ENCODE results near the gene RALY.

The RALY gene

DNA sequence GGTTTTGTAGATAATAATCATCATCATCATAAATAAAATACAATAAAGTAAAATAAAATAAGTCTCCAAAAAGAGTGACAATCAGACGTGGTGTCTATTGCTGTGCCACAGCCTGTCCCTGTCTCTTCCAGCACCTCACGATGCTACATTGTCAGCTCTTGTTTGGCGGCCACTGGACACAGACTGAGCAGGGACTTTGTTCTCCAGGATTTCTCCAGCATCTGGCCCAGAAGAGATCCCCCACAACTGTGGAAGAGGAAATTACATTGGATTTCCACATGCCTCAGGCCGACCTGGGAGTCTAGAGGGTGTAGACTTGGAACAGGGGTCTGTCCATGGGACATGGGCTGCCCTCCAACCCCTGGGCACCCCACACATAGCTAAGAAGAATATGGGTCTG is 39.2 kb upstream of the RALY start:
- no peak overlapping the region for H3K4me3 ChIP-seq (ENCODE audit: control insufficient read depth, low read depth, low read length)
- no peak for DNase-seq (ENCODE audit: low read depth)
- TF ChIP-seq, protein P1, sequence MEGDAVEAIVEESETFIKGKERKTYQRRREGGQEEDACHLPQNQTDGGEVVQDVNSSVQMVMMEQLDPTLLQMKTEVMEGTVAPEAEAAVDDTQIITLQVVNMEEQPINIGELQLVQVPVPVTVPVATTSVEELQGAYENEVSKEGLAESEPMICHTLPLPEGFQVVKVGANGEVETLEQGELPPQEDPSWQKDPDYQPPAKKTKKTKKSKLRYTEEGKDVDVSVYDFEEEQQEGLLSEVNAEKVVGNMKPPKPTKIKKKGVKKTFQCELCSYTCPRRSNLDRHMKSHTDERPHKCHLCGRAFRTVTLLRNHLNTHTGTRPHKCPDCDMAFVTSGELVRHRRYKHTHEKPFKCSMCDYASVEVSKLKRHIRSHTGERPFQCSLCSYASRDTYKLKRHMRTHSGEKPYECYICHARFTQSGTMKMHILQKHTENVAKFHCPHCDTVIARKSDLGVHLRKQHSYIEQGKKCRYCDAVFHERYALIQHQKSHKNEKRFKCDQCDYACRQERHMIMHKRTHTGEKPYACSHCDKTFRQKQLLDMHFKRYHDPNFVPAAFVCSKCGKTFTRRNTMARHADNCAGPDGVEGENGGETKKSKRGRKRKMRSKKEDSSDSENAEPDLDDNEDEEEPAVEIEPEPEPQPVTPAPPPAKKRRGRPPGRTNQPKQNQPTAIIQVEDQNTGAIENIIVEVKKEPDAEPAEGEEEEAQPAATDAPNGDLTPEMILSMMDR (conservative IDR thresholded peaks at IDR 0.05; ENCODE audit: control insufficient read depth, insufficient read depth, low read depth, low read length): no peak

DNA sequence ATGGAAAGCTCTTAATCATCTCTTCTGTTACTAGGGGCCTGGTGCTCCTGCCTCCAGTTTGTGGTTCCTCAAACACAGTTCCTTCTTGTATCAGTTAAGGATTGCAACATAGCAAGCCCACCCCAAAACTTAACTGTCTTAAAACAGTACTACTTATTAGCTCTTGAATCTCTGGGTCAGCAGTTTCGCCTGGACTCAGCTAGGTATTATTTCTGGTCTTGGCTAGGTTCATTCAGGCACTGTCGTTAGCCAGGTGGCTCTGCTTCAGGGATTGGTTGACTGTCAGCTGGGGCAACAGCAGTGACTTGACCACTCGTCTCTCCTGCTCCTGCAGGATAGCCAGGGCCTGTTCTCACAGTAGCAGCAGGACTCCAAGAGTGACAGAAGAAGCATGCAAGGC is 30.0 kb upstream of the RALY start:
- no peak for DNase-seq (ENCODE audit: low read depth)
- TF ChIP-seq, protein P1 (conservative IDR thresholded peaks at IDR 0.05; ENCODE audit: control insufficient read depth, insufficient read depth, low read depth, low read length): no peak
- H3K4me3 ChIP-seq (ENCODE audit: control insufficient read depth, low read depth, low read length): no peak overlapping the region

DNA sequence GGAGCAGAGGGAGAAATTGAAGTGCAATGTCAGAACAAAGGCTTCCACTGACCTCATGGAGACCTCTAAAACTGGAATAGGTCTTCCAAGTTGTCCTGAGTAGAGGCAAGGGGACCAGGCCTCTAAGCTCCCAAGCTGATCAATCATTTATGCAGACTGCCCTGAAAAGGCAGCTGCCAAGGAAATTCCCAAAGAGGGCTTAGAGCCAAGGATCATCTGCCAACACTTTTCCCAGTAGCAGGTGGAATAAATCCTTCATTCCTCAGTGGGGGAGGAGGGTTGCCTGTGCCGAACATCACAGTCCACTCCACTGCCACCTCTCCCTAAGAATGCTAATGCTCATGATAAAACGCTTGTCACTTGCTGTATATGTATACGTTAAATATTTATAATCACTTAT is 29.3 kb upstream of the RALY start:
- no peak for DNase-seq (ENCODE audit: low read depth)
- no peak overlapping the region for H3K4me3 ChIP-seq (ENCODE audit: control insufficient read depth, low read depth, low read length)
- TF ChIP-seq, protein P1 (conservative IDR thresholded peaks at IDR 0.05; ENCODE audit: control insufficient read depth, insufficient read depth, low read depth, low read length): no peak

DNA sequence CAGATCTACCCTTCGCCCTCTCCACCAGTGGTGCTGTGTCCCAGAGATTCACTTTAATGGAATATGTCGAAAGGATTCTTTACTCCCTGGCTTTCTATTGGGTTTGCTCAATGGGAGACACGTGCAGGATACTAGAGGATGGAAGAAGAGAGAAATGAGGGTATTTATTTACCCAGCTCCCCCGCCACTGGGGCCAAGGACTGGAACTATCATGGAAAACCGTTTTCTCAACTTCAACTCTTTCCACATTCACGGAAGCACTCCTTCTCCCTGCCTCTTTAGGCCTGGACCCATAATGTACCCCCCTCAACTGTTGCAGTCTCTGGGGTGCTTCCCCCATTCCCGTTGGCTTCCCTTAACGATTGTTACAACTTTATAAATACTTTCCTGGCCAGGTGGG is 26.6 kb upstream of the RALY start:
- TF ChIP-seq, protein P1 (conservative IDR thresholded peaks at IDR 0.05; ENCODE audit: control insufficient read depth, insufficient read depth, low read depth, low read length): no peak
- DNase-seq (ENCODE audit: low read depth): no peak
- no peak overlapping the region for H3K4me3 ChIP-seq (ENCODE audit: control insufficient read depth, low read depth, low read length)

DNA sequence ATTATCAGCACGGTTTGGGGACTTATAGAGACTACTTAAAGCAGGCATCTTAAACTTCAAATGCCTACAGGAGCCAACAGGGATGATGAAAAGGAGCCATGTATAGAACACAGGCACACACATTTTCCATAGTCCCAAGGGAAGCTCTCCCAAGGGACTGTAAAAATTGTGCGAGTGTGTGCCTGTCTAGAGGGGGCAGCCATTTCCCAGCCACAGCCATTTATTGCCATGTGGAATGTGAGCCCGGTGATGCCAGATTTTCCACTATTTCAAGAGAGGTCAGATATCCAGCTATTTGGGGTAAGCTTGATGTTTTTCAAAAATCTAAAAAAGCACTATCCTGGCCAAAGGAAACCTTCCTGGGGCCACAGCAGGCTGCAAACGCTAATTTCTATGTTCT is 24.1 kb upstream of the RALY start:
- H3K4me3 ChIP-seq (ENCODE audit: control insufficient read depth, low read depth, low read length): no peak overlapping the region
- no peak for DNase-seq (ENCODE audit: low read depth)
- TF ChIP-seq, protein P1 (conservative IDR thresholded peaks at IDR 0.05; ENCODE audit: control insufficient read depth, insufficient read depth, low read depth, low read length): no peak

DNA sequence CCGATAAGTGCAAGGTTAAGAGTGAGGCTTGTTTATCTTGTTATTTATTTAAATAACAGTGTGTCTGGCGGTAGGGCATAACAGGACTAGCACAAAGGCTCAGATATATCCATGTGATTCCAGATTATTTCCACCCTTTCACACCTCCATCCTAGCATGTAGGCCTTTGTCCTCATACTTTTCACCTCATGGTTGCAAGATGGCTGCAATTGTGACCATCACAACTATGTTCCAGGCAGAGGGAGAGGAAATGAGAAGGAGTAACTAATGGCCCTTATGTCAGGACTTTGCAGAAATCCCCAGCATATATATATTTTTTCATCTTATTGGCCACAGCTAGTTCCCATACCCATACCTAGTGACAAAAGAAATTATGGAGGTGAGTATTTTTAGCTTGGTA is 23.5 kb upstream of the RALY start:
- DNase-seq (ENCODE audit: low read depth): no peak
- H3K4me3 ChIP-seq (ENCODE audit: control insufficient read depth, low read depth, low read length): no peak overlapping the region
- TF ChIP-seq, protein P1 (conservative IDR thresholded peaks at IDR 0.05; ENCODE audit: control insufficient read depth, insufficient read depth, low read depth, low read length): no peak
